ENCODE results near the gene SLC20A1.
"Not testable (repeated sequence)": the region's sequence is repeated elsewhere in the genome, so short reads cannot be mapped to it uniquely, and the experiment has no call there.

Gene SLC20A1, protein sequence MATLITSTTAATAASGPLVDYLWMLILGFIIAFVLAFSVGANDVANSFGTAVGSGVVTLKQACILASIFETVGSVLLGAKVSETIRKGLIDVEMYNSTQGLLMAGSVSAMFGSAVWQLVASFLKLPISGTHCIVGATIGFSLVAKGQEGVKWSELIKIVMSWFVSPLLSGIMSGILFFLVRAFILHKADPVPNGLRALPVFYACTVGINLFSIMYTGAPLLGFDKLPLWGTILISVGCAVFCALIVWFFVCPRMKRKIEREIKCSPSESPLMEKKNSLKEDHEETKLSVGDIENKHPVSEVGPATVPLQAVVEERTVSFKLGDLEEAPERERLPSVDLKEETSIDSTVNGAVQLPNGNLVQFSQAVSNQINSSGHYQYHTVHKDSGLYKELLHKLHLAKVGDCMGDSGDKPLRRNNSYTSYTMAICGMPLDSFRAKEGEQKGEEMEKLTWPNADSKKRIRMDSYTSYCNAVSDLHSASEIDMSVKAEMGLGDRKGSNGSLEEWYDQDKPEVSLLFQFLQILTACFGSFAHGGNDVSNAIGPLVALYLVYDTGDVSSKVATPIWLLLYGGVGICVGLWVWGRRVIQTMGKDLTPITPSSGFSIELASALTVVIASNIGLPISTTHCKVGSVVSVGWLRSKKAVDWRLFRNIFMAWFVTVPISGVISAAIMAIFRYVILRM

GRCh38 chr2:112645310-112646101 lies at the start of gene SLC20A1:
Gene SLC20A1, plus strand, starts transcription at chr2:112645939. Its CDS starts 890 bp downstream, at chr2:112646829.
- peak; percentile 98 for DNase-seq

DNA sequence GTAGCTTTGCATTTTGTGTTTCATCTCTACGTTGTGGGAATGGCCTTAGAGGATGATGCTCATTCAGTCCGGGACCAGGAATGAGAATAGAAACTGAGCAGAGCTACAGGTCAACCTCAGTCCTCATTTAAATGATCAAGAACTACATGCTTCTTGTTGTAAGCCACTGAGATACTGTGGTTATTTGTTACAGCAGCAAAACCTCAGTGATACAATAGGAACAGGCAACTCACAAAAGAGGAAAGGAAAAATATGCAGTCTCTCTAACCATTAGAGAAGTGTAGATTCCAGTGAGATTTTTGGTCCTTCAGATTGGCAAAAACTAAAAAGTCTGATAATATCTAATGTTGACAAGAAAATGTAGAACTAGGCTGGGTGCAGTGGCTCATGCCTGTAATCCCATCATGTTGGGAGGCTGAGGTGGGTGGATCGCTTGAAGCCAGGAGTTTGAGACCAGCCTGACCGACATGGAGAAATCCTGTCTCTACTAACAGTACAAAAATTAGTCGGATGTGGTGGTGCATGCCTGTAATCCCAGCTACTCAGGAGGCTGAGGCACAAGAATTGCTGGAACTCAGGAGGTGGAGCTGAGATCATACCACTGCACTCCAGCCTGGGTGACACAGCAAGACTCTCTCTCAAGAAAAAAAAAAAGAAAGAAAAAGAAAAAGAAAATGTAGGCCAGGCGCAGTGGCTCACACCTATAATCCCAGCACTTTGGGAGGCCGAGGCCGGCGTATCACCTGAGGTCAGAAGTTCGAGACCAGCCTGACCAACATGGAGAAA lies 48.0 kb upstream of the SLC20A1 start:
- DNase-seq, result no peak

DNA sequence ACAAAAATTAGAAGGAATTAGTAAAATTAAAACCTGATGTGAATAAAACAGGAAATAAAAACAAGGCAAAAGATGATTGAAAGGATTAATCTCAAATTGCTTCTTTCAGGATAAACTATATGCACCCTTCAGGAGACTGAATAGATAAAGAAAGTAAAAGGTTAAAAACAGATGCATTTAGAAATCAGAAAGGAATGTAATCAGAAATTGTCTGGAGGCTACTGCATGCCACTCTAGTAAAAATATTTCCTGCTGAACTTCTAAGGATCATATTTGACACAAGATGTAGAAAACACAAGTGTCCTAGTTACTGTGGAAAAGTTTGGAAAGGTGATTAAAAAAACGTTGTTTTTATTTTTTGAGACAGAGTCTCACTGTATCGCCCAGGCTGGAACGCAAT lies 45.1 kb upstream of the SLC20A1 start:
- DNase-seq, result no peak

- no peak for DNase-seq
These were observed 44.0 kb upstream of the SLC20A1 start for GRCh38 chr2:112601754-112602153.

- DNase-seq, result no peak
These were observed 42.8 kb upstream of the SLC20A1 start for GRCh38 chr2:112602917-112603316.

- no peak for DNase-seq
These were observed 42.0 kb upstream of the SLC20A1 start for GRCh38 chr2:112603731-112604130.

GRCh38 chr2:112604952-112605351 lies 40.8 kb upstream of the SLC20A1 start:
- DNase-seq, result no peak

DNA sequence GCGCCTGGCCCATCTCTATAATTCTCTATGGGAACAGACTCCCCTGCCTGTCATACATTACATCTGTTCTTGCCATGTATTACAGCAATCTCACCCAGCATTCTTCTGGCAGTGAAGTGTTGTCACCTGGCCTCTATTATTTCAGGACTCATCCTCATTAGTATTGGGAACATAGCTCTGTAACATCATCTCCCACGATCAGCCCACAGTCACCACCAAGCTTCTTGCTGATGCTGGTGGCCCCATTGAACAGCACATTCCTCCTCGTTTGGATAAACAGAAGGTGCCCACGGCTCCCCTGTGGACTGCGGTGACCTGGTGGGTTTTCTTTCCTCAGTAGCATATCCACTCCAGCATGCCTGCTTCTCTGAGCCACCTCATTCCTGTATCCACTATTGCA lies 39.8 kb upstream of the SLC20A1 start:
- no peak for DNase-seq

DNA sequence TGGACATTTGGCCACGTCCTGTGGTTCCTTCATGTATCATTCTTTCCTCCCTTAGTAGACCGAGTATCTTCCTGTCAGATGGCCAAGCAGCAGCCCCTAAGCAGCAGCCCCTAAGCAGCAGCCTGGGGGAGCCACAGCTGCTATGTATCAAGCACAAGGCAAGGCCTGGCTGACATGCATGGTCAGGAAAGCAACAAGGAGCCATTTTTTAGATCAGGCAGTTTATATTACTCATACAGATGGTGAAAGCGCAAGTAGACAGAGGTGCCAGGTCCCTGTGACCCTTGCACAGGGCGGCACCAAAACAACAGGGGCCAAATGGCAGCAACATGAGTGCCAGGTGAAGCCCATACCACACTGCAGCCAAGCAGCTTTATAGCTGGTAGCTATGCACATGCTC lies 39.2 kb upstream of the SLC20A1 start:
- no peak for DNase-seq

GRCh38 chr2:112607680-112608438 lies 37.9 kb upstream of the SLC20A1 start:
- DNase-seq, result no peak

GRCh38 chr2:112609320-112609719 lies 36.4 kb upstream of the SLC20A1 start:
- not testable (repeated sequence) for DNase-seq

GRCh38 chr2:112612283-112612682 lies 33.5 kb upstream of the SLC20A1 start:
- DNase-seq, result not testable (repeated sequence)

DNA sequence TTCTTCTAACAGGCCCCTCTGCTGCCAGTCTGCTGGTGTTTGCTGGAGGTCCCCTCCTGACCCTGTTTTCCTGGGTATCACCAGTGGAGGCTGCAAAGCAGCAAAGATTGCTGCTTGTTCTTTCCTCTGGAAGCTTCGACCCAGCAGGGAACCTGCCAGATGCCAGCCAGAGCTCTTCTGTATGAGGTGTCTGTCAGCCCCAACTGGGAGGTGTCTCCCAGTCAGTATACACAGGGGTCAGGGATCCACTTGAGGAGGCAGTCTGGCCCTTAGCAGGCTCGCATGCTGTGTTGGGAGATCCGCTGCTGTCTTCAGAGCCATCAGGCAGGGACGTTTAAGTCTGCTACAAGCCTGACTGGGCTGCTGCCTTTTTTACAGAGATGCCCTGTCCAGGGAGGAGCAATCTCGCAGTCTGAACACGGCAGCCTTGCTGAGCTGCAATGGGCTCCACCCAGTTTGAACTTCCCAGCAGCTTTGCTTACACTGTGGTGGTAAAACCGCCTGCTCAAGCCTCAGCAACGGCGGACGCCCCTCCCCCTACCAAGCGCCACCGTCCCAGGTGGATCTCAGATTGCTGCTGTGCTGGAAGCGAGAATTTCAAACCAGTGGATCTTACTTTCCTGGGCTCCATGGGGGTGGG lies 31.4 kb upstream of the SLC20A1 start:
- DNase-seq, result no peak

GRCh38 chr2:112615051-112615450 lies 30.7 kb upstream of the SLC20A1 start:
- DNase-seq, result no peak

DNA sequence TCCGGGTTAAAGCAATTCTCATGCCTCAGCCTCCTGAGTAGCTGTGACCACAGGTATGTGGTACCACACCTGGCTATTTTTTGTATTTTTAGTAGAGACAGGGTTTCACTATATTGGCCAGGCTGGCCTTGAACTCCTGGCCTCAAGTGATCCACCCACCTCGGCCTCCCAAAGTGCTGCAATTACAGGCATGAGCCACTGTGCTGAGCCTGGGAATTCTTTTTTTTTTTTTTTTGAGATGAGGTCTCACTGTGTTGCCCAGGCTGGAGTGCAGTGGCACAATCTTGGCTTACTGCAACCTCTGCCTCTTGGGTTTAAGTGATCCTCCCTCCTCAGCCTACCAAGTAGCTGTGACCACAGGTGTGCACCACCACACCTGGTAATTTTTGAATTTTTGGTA lies 29.9 kb upstream of the SLC20A1 start:
- DNase-seq, result not testable (repeated sequence)

- no peak for DNase-seq
These were observed 27.4 kb upstream of the SLC20A1 start for GRCh38 chr2:112618383-112618782.

- no peak for DNase-seq
These were observed 23.8 kb upstream of the SLC20A1 start for GRCh38 chr2:112621790-112622527.

GRCh38 chr2:112622528-112622849 lies 23.2 kb upstream of the SLC20A1 start:
- no peak for DNase-seq

GRCh38 chr2:112623913-112624777 lies 21.6 kb upstream of the SLC20A1 start:
- peak; percentile 73 for DNase-seq
